GM23248 (cell line): ENCODE results near the gene CARMIL1.

ENCODE experiments used
- EZH2 ChIP-seq: fragments of 200-600 bp; sonication (generic); IDR thresholded peaks from 2 replicates; pipeline ENCODE4 v1.6.1; 2018; ENCODE audit warnings: antibody characterized with exemption, mild to moderate bottlenecking; ENCODE audit not compliant: insufficient read depth, poor library complexity, severe bottlenecking
- EZH2phosphoT487 ChIP-seq: fragments of 200-600 bp; sonication (generic); IDR thresholded peaks from 2 replicates; pipeline ENCODE4 v1.6.1; 2018; ENCODE audit warnings: antibody characterized with exemption, moderate library complexity, mild to moderate bottlenecking, low read depth; ENCODE audit not compliant: insufficient read depth

GRCh38 chr6:25397406-25397805 lies 118.2 kb downstream of the CARMIL1 start:
- no peak for TF ChIP-seq EZH2phosphoT487
- TF ChIP-seq EZH2: no peak
